NB4 (cell line): Measurements from ENCODE around the gene CACNA1D.

Experiments
- MYC ChIP-seq: IDR thresholded peaks from 2 replicates; pipeline ENCODE4 v1.6.1; 2011; ENCODE audit warnings: low read depth, low read length
- POLR2A ChIP-seq: IDR thresholded peaks from 2 replicates; pipeline ENCODE4 v1.6.1; 2011; ENCODE audit warnings: mild to moderate bottlenecking; ENCODE audit not compliant: insufficient read length; ENCODE audit errors: extremely low read depth
- TF ChIP-seq, protein P1 (sequence below): IDR thresholded peaks from one replicate; pipeline ENCODE4 v1.5.1; 2012; ENCODE audit warnings: low read depth, low read length
- TF ChIP-seq, protein P2 (sequence below): IDR thresholded peaks from 2 replicates; pipeline ENCODE4 v1.6.1; 2011; ENCODE audit warnings: low read depth, low read length

DNA sequence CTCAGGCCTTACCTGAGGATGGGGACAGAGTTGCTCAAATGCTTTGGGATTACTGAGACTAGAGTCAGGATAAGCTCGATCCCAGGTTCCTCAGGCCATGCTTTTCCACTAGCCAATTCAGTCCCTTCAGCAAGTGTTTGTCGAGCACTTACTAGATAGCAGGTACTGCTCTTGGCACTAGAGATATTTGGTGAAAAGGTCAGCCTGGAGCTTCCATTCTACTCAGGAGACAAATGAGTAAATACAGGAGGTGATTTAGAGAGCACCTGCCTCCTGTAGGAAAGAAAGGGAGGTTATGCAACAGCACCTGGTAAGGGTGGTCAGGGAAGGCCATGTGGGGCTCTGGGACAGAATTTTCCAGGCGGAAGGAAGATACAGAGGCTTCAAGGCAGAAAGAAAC, 99.9 kb downstream of the CACNA1D start:
- TF ChIP-seq, protein P1, sequence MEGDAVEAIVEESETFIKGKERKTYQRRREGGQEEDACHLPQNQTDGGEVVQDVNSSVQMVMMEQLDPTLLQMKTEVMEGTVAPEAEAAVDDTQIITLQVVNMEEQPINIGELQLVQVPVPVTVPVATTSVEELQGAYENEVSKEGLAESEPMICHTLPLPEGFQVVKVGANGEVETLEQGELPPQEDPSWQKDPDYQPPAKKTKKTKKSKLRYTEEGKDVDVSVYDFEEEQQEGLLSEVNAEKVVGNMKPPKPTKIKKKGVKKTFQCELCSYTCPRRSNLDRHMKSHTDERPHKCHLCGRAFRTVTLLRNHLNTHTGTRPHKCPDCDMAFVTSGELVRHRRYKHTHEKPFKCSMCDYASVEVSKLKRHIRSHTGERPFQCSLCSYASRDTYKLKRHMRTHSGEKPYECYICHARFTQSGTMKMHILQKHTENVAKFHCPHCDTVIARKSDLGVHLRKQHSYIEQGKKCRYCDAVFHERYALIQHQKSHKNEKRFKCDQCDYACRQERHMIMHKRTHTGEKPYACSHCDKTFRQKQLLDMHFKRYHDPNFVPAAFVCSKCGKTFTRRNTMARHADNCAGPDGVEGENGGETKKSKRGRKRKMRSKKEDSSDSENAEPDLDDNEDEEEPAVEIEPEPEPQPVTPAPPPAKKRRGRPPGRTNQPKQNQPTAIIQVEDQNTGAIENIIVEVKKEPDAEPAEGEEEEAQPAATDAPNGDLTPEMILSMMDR = no peak
- TF ChIP-seq POLR2A (no peak), MYC (no peak)
- TF ChIP-seq, protein P2, sequence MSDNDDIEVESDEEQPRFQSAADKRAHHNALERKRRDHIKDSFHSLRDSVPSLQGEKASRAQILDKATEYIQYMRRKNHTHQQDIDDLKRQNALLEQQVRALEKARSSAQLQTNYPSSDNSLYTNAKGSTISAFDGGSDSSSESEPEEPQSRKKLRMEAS = no peak
